UCSD-AML1 (cell line): ENCODE data around the gene KLC4.
A peak's percentile ranks its signal among the peaks of the same experiment; 100 is the strongest.
"Not testable (repeated sequence)": the region's sequence is repeated elsewhere in the genome, so short reads cannot be mapped to it uniquely, and the experiment has no call there.

Experiments used
- DNase-seq: peaks from one replicate; lab custom pipeline; 2025; ENCODE audit not compliant: unreplicated experiment; lab: John Stamatoyannopoulos, UW

The KLC4 gene

DNA sequence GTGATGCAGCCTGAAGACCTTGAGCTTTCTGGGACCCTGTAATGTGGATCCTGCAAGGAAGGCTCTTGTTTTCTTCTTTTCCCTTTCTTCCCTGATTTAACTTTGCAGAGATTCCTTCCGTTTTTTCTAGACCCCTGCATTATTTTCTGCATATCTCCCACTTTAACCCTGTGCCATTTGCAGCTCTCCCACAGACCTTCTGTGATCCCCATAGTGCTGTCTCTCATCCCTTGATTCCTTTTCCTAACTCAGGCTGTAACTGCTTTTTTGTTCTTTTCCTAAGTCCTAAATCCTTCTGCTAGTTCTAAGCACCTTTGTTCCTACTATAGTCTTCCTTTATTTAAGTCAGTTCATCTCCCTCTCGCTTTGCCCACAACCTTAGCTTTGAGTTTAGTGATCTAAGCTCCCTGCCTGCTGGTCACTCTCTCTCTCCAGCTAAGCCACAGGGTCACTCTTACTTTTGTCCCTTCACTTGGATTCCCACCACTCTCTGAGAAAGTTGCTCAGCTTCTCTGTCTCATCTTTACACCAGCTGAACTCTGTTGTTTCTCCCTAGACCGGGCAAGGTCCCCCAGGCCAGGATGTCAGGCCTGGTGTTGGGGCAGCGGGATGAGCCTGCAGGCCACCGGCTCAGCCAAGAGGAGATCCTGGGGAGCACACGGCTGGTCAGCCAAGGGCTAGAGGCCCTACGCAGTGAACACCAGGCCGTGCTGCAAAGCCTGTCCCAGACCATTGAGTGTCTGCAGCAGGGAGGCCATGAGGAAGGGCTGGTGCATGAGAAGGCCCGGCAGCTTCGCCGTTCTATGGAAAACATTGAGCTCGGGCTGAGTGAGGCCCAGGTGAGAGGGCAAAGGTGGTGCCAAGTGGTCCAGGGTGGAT is 1.6 kb downstream of the KLC4 start:
- no peak for DNase-seq

DNA sequence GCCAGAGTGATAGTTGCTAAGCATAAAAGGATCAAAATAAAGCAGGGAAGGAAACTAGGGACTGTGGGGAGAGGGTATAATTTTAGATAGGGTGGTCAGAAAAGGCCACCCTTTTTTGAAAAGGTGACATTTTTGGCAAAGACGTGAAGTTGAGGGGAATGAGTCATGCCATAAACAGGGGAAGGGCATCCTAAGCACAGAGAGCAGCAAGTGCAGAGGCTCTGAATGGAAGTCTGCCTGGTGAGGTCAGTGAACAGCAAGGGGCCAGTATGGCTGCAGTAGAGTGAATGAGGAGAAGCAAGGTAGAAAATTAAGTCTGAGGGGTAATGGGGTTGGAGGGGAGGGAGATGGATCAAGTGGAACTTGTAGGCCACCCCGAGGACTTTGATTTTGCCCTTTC is 2.4 kb downstream of the KLC4 start:
- DNase-seq: no peak

DNA sequence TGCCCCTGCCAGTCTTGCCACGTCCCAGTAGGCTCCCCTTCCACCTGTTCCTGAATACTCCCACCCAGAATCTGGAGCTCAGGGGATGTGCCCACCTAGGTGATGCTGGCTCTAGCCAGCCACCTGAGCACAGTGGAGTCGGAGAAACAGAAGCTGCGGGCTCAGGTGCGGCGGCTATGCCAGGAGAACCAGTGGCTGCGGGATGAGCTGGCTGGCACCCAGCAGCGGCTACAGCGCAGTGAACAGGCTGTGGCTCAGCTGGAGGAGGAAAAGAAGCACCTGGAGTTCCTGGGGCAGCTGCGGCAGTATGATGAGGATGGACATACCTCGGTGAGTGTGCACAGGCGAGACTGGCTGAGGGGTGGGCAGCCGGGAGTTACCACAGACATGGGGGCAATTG is 3.4 kb downstream of the KLC4 start:
- DNase-seq: no peak

DNA sequence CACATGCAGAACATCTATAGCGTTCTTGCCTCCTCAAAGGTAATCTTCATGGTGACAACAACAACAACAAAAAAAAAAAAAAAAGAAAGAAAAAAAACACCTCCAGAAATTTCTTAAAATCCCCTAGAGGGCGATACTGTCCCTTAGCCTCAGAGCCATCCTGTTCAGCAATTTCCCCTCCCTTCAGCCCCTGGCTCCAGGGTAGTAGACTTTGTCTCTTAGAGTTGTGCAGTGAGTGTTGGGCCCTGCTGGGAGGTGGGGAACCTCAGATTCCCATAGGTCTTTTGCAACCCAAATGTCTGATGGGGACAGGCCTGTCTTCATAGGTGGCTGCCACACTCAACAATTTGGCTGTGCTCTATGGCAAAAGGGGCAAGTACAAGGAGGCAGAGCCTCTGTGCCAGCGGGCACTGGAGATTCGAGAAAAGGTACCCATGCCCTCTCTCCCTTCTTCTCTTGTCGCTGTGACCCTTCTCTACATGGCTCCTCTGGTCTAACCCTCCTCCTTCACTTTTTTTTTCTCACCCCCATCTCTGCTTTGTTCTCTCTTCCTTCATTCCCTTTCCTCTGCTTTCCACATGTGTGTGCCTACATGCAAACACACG is 10.7 kb downstream of the KLC4 start:
- peak; percentile 28 for DNase-seq

DNA sequence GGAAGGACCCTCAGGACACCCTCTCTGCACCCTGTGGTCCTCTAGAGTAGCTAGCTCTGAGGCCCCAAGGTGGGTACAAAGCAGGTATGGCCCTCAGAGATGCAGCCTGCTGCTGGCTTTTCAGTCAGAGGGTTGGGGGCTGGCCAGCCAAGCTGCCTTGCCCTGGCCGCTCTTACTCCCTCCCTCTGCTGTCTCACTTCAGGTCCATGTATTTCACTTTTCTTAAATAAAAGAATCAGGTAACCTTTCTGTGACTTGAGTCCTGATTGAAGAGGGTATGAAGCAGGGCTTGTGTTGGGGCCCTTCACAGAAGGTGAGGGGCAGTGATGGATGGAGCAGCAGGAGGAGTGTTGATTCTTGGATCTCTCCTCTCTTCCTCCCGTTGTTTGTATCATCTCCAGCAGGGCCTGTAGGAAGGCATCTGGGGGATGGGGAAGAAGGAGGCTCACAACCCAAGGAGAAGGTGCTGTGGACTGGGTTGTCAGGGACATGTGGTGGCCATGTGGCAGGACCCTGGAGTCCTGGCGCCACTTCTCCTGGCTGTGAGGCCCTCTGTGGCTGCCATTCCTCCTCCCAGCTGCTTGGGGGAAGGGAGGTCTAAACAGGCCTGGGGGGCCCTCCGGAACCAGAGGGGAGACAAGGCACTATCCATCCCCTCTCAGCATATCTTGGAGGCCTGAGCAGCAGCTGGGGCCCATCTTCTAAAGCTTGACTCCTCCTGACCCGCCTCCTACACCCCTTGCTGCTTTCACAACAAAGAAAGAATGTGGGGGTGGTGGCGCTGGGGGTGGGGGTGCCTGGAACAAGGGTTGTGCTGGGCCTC is 15.6 kb downstream of the KLC4 start:
- no peak for DNase-seq

DNA sequence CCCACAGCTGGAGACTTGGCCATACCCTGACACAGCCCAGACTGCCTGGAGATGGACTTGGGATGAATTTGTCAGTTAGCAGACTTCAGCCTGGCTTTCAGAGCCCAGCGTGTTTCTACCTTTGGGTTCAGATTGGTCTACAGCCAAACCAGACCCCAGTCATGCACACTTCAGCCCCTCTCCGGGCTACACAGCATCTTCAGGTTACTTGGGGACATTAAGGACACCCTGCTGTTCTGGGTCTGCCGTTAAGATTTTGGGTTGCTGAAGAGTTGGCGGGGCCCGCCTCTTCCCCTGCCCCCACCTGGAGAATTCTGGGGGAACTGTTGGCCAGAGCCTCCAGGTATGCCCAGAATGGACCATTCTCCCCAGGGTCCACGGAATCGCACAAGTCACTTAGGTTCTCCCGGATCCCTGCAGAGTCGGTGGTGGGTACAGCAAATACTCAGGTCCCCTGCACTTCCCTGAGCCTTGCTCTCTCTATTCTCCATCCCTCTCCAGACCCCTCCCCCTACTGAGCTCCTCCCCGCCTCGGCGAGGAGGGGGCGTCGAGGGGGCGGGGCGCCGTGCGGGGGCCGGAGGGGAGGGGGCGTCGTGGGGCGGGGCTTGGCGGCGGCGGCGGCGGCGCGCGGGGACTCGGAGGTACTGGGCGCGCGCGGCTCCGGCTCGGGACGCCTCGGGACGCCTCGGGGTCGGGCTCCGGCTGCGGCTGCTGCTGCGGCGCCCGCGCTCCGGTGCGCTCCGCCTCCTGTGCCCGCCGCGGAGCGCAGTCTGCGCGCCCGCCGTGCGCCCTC is 16.4 kb downstream of the KLC4 start, which contains the start of gene PTK7:
PTK7 (plus strand) TSS at position 645 of the 794 bp plus-strand sequence. CDS start 175 bp downstream, outside the sequence.
- peak; percentile 81 for DNase-seq

DNA sequence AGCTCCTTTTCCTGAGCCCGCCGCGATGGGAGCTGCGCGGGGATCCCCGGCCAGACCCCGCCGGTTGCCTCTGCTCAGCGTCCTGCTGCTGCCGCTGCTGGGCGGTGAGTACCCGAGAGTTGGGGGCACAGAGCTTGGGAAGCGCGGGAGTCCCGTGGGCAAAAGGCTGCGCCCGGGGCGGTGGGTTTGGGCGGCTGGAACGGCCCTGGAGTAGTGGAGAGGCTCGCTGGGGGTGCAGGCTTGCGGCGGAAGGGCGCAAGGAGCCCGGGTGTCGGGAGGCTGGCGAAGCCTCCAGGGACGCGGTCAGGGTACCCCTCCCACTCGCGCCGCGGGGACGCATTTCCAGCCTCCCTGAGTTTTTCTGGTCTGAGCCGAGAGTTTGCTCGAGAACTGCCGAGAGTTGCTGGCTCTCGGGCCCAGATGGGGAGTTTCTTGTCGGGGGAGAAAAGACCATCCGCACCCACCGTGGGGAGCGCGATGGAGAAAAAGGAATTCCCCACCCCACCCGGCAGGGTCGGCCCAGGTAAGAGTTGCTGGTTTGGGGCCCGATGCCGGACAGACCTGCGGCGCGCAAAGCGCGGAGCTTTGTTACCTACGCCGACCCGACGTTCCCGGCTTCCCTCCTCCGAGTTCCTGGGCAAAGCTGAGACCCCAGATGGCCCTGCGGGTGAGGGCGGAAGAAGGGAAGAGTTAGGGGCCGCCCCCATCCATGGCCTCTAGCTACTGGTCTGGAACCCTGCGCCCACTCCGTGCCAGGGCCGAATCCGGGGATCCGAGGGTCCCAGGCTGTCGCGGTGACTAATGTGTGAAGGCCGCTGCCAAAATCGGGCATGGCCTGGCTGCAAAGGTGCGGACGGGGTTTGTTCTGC is 17.3 kb downstream of the KLC4 start:
- DNase-seq: peak; percentile 56

DNA sequence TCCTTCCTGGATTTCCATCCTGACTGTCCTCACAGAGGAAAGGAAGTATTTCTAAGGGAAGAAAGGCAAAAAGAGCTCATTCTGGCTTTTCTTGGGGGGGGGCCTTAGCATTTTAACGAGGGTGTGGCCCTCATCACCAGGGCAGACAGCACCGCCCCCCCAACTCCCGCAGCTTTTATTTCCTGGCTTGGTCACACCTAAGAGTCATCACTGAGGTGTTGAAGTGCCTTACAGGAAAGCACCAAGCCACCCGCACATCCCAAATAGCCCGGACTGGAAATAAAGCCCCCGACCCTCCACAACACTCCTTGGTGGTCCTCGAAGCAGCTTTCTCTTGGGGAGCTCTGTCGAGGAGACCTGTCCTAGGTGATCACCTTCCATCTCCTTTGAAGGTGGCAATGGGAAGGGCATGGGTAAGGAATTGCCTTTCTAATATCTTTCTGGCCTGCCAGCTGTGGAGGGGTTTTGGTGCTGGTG is 17.9 kb downstream of the KLC4 start:
- no peak for DNase-seq

DNA sequence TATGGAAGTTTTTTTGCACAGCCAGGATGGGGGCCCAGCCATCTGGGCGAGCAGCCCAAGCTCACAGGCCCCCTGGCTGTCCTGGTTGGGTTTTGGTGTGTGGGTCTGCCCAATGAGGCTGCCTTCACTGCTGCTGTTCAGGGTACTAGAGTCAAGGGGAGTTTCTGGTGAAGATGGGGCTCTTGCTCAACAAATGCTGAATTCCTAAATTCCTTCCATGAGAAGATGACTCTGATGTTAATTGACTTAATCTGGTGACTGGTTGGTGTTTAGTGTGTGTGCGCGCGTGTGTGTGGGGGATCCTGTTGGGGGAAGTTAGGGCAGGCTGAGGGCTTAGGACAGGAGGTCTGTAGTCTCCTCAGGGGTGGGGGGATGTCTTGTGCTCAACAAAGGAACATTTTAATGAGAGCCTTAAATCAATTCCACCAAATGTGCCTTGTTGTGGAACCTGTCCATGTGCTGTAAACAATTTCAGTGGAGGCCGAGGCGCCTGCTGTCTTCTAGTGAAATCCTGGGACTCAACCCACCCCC is 18.6 kb downstream of the KLC4 start:
- DNase-seq: no peak

DNA sequence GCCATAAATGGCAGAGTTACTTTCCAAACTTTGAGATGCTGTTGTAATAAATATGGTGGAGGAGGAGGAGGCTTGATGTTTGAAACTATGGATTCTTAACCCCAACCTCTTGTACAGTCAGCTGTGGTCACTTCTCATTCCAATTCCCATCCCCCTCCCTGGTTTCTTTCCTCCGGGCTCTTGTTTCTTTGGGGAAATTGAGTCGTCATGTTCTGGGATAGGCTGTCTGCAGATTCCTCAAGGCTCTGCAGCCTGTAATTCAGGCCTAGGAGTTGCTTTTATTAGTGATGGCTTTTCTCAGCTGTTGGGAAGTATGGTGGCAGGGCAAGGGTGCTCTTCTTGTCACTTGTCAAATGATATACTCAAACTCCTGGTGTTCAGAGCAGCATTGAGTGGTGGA is 19.3 kb downstream of the KLC4 start:
- no peak for DNase-seq

DNA sequence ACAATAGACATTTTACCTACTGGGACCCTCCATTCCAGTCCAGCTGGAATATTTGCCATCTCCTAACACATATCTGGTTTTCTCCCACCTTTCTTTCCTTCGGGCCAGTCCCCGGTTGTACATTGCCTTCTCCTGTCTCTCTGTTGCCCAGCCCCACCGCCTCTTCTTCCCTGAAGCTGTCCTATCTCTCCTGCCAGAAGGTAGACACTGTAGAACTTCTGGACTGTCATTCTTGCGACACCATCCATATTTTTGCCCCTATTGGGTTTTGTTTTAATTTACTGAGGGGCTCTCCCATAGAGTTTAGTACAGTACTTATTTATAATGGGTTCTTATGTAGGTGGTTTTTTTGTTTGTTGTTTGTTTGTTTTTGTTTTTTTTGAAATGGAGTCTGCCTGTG is 21.6 kb downstream of the KLC4 start:
- DNase-seq: no peak

DNA sequence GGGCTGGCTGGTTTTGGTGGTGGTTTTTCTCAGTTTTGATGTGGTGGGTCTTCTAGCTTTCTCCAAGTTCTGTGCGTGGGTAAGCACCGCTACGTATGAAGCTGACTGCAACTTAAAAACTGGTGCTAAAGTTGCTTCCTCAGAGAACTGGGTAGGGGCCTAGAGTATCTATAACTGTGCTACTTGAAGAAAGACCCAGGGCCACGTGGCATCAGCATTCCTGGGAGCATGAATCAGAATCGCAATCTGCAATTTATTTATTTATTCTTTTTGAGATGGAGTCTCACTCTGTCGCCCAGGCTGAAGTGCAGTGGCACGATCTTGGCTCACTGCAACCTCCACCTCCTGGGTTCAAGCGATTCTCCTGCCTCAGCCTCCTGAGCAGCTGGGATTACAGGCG is 22.5 kb downstream of the KLC4 start:
- DNase-seq: not testable (repeated sequence)

DNA sequence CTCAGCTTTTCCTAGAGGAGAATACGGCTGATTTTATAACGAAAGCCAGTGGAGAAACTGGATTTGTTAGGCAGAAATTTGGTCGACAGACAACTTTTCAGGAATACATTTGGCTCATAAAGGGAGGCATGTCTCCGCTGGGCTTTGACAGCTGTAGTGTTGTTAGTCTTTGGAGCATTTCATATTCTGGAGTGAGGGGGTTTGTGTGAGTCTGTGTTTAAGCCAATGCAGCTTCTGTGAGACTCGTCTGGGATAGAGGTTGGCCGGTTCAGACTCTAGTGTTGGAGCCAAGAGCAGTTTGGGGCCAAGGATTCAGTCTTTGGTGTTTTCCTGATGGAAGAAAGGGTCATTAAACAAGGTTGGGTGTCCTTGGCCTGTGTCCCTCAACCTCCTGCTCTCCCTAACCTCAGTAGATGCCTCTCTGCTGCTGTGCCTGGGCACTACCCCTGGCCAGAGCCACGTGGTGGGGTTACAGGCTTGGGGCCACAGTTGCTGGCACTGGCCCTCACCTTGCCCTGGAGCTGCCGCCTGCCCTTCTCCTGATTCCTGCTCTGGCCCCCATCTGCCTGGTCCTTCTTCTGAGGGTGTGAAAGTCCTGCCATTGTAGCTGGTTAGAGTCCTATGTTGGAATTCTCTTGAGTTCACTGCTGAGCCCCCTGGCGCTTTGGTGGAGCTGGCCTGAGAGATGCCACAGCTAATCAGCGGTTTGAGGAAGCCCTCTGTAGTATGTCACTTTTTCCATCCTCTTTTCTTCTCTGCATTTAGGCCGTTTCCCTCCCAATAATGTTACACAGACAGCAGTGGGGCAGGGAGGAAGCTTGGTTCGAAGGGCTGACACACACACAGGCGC is 23.6 kb downstream of the KLC4 start:
- DNase-seq: no peak

DNA sequence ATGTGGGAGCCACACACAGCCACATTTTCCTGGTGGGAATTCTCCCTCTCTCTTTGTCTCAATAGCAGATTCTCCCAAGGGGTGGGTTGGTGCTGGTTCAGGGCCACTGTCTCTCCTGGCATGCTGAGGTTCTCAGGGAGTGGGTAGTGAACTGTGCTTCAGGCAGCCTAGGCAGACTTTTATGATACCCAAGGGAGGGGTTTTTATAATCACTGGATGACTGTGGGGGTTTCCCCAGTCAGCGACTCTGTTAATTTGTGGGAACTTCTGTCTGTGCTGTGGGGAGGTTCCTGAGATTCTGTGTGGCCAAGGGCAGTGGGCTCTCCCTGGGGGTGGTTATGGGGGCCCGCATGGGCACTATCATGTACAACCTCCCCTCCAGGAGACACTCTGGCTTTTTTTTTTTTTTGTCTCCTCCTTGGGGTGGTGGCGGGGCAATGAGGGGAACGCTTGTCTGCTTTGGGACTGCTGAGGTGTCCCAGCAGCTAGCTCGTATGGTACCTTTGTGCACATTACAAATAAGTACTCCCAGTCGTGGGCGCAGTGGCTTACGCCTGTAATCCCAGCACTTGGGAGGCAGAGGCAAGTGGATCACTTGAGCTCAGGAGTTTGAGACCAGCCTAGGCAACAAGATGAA is 26.7 kb downstream of the KLC4 start:
- DNase-seq: no peak

DNA sequence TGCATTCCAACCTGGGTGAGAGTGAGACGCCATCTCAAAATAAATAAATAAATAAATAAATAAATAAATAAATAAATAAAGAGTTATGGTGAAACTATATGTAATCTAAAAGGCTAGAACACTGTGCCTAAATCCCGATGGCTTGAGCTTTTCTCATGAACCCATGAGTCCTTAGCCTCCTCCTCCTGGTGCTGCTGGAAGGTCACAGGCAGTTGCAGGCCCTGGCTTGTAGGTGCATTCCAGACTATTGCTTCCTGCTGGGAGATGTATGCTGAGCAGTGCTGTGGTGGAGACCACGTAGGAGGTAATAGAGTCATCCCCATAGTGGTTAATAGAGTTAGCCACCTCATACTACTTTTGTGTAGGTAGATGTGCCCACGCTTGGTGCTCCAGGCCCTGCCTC is 29.2 kb downstream of the KLC4 start:
- DNase-seq: no peak

DNA sequence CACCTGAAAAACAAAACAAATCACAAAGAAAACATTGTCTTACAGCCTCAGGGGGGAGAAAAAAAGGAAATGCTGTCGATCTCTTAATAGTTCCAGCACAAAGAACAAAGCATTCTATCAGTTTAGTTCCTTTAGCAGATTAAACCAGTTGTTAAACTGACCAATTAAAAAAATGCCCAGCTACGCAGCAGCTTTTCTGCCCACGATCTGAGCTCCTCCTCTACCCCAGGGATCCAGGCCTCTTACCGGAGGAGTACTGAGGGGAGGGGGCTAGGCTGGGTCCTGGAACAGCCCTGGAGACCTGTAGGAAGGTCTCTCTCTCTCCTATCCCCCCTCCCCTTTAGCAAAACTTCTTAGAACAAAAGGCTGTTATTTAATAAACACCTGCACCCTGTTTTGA is 30.0 kb downstream of the KLC4 start:
- no peak for DNase-seq

DNA sequence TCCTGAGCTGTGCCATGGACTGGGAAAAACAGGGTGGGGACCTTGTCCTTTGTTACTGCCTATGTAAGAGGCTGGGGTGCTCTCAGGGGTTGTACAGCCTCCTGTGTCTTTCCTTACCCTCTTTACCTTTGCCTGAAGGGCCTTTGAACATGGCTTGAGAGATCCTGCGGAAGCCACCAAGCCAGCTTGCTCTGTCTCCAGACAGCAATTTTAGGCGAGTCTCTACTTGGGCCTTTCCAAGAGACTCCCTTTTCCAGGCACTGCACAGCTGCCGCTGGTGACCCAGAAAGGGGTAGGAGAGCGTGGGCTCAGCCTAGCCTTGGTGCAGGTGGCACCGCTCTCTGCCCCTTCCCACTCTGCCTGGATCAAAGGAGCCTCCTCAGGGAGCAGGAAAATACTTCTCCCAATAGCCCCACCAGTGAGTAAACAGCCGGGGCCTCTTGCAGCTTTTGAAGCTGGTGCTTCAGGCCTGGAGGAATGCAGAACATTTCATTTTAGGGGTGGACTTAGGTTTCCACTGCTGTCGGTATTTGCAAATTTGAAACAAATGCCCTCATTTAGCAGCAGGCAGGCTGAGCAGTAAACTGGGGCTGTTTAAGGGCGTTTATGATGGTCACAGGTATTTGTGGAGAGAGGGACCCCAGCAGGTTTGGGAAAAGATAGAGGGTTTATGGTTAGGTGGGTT is 30.6 kb downstream of the KLC4 start:
- no peak for DNase-seq

DNA sequence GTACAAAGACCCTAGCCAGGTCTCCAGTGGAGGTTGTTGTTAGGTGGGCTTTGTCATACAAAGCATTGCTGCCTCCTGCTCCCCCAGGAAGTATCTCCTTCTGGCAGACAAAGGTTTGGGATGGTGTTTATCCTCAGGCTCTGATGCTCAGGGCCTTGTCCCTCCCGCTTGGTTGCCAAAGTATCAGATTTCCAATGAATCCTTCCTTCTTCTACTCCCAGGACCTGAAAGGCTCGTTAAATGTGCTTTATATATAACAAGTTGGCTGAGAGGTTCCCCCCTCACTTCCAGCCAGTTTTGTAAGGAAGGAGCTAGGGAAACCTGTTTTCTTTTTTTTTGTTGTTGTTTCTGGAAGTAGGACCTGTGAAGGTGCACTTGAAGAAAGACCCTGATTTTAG is 31.1 kb downstream of the KLC4 start:
- DNase-seq: no peak
